Peyer's patch (tissue), 4 donors: ENCODE results near the gene LIF. TPM values are rescaled to one million over a fixed set of nuclear protein-coding genes. Genes with fewer than 3 reads are reported as not detected.

Source experiments
- DNase-seq, 3 donors: peaks; one replicate each; pipeline ENCODE4 v3.0.0-alpha.2; 2017 to 2019
- H3K27ac ChIP-seq, 4 donors: fragments of 200-600 bp; sonication (generic); one replicate each; pipeline ENCODE4 v1.5.1; 2016 to 2019
- H3K27me3 ChIP-seq, 2 donors: fragments of 200-600 bp; sonication (generic); one replicate each; pipeline ENCODE4 v1.5.1; 2019
- H3K36me3 ChIP-seq, 3 donors: fragments of 200-600 bp; sonication (generic); one replicate each; pipeline ENCODE4 v1.5.1; 2016 to 2019
- H3K4me1 ChIP-seq, 4 donors: fragments of 200-600 bp; sonication (generic); one replicate each; pipeline ENCODE4 v1.5.1; 2016 to 2019
- H3K4me3 ChIP-seq, 4 donors: fragments of 200-600 bp; sonication (generic); 1 replicate in 3 of 4; 2 replicates in 1 of 4; pipeline ENCODE4 v1.5.1; 2016 to 2019; ENCODE audit warnings: mild to moderate bottlenecking in 1 of 4
- H3K9me3 ChIP-seq, 4 donors: fragments of 200-600 bp; sonication (generic); one replicate each; pipeline ENCODE4 v1.5.1; 2016 to 2019; ENCODE audit warnings: mild to moderate bottlenecking in 1 of 4
- CTCF ChIP-seq, 6 experiments: fragments of 450-650 bp in 4 of 6; fragments of 200-600 bp in 2 of 6; sonication (generic) in 1 of 6; IDR thresholded peaks; one replicate each; pipeline ENCODE4 v1.5.1; 2017 to 2019; ENCODE audit warnings: antibody characterized with exemption in 6 of 6, mild to moderate bottlenecking in 3 of 6, moderate library complexity in 1 of 6
- POLR2A ChIP-seq, 2 donors: fragments of 450-650 bp; IDR thresholded peaks; one replicate each; pipeline ENCODE4 v1.5.1; 2017; ENCODE audit warnings: antibody characterized with exemption in 2 of 2, mild to moderate bottlenecking in 2 of 2, moderate library complexity in 2 of 2
- total RNA-seq, 4 donors: library from RNA; depleted of rRNA; stranded (reverse); fragments of >200 nt; gene quantifications; one replicate each; pipeline ENCODE4 v1.1.0, GENCODE V29; 2016

Gene LIF
- total RNA-seq, 4 donors from 2014 or later: 7.4 to 19.3 (median 10.6) TPM

GRCh38 chr22:30198921-30199320, 47.6 kb downstream of the LIF start:
- Histone ChIP-seq H3K4me3 (no peak overlapping the region), H3K27me3 (no peaks in the 10 kb centered on the region), H3K36me3 (no peaks in the 10 kb centered on the region), H3K4me1 (peaks cover 0 to 21% (median 11%) of the 10 kb centered on the region in 4 donors), H3K9me3 (no peaks in the 10 kb centered on the region), H3K27ac (no peak overlapping the region)
- DNase-seq: no peak
- no peak for TF ChIP-seq CTCF (IDR thresholded peaks at IDR 0.05)
- TF ChIP-seq POLR2A (IDR thresholded peaks at IDR 0.05): no peak

GRCh38 chr22:30198152-30198825, 48.3 kb downstream of the LIF start:
- Histone ChIP-seq H3K9me3 (no peaks in the 10 kb centered on the region), H3K4me3 (no peak overlapping the region), H3K27me3 (no peaks in the 10 kb centered on the region), H3K4me1 (peaks cover 0 to 21% (median 11%) of the 10 kb centered on the region in 4 donors), H3K27ac (no peak overlapping the region), H3K36me3 (no peaks in the 10 kb centered on the region)
- no peak for DNase-seq
- TF ChIP-seq CTCF (IDR thresholded peaks at IDR 0.05) (no peak), POLR2A (IDR thresholded peaks at IDR 0.05) (no peak)

- no peaks in the 10 kb centered on the region for H3K9me3 ChIP-seq
- no peak for TF ChIP-seq CTCF (IDR thresholded peaks at IDR 0.05)
- no peak for TF ChIP-seq POLR2A (IDR thresholded peaks at IDR 0.05)
- H3K36me3 ChIP-seq: no peaks in the 10 kb centered on the region
- H3K4me3 ChIP-seq: no peak overlapping the region
- H3K27ac ChIP-seq: peak overlapping the region in 3 of 4 donors; percentile 56 to 76 (median 67)
- no peaks in the 10 kb centered on the region for H3K27me3 ChIP-seq
- H3K4me1 ChIP-seq: peaks cover 0 to 14% (median 11%) of the 10 kb centered on the region in 4 donors
- DNase-seq: no peak
These were observed 49.2 kb downstream of the LIF start for GRCh38 chr22:30197389-30197788.

- no peaks in the 10 kb centered on the region for H3K9me3 ChIP-seq
- peaks cover 0 to 12% (median 10%) of the 10 kb centered on the region in 4 donors for H3K4me1 ChIP-seq
- DNase-seq: no peak
- no peaks in the 10 kb centered on the region for H3K36me3 ChIP-seq
- no peak overlapping the region for H3K4me3 ChIP-seq
- TF ChIP-seq CTCF (IDR thresholded peaks at IDR 0.05): no peak
- TF ChIP-seq POLR2A (IDR thresholded peaks at IDR 0.05): no peak
- H3K27ac ChIP-seq: peak overlapping the region; percentile 56 to 76 (median 70)
- no peaks in the 10 kb centered on the region for H3K27me3 ChIP-seq
These were observed 49.7 kb downstream of the LIF start for GRCh38 chr22:30196880-30197336.

- Histone ChIP-seq H3K9me3 (no peaks in the 10 kb centered on the region), H3K4me1 (peaks cover 0 to 12% (median 10%) of the 10 kb centered on the region in 4 donors), H3K27ac (peak overlapping the region; percentile 56 to 76 (median 70)), H3K27me3 (no peaks in the 10 kb centered on the region), H3K4me3 (peak overlapping the region in 1 of 4 donors; percentile 15), H3K36me3 (no peaks in the 10 kb centered on the region)
- peak in 2 of 3 donors; percentile 53 to 79 for DNase-seq
- TF ChIP-seq CTCF (IDR thresholded peaks at IDR 0.05) (no peak), POLR2A (IDR thresholded peaks at IDR 0.05) (no peak)
These were observed 50.2 kb downstream of the LIF start for GRCh38 chr22:30196141-30196879.
